Caco-2 (cell line): ENCODE results near the gene CDC42BPA. TPM values are rescaled to one million over a fixed set of nuclear protein-coding genes. Genes with fewer than 3 reads are reported as not detected.
"Not testable (repeated sequence)": the region's sequence is repeated elsewhere in the genome, so short reads cannot be mapped to it uniquely, and the experiment has no call there.

Experiments
- BruUV-seq: library from RNA; stranded (reverse); fragments of 400-500 nt; replicated peaks from 2 replicates; lab custom pipeline; 2021; lab: Mats Ljungman, UMichigan
- CTCF ChIA-PET: fragments of 300-600 bp; sonication (Branson Sonifier 250); formaldehyde crosslinking; loops from one replicate; lab custom pipeline; 2022; ENCODE audit warnings: antibody characterized with exemption; lab: Charles Lee
- POLR2A ChIA-PET: fragments of 300-600 bp; sonication (Branson Sonifier 250); formaldehyde crosslinking; loops from one replicate; lab custom pipeline; 2022; ENCODE audit warnings: antibody characterized with exemption; lab: Charles Lee
- DNase-seq, 2 experiments: peaks; one replicate each; pipeline versions ENCODE4 v3.0.0 to v3.0.0-alpha.2; 2020 to 2022
- H3K27me3 ChIP-seq: replicated peaks from 2 replicates; pipeline ENCODE4 v1.6.0; 2011; ENCODE audit warnings: low read length; ENCODE audit not compliant: control insufficient read depth, insufficient read depth
- H3K36me3 ChIP-seq: 2 replicates; pipeline ENCODE4 v1.5.1; 2011; ENCODE audit warnings: low read length; ENCODE audit not compliant: control insufficient read depth, insufficient read depth
- H3K4me1 ChIP-seq: fragments of 250-450 bp; sonication (Bioruptor Pico); 2 replicates; pipeline ENCODE4 v1.5.1; 2020; ENCODE audit warnings: mild to moderate bottlenecking
- H3K4me3 ChIP-seq: 2 replicates; pipeline ENCODE4 v1.5.1; 2011; ENCODE audit warnings: low read depth, mild to moderate bottlenecking, control low read depth, low read length
- H3K9me3 ChIP-seq: fragments of 250-450 bp; sonication (Bioruptor Pico); 2 replicates; pipeline ENCODE4 v1.5.1; 2020; ENCODE audit warnings: mild to moderate bottlenecking, moderate library complexity
- H3K27ac Mint-ChIP-seq: one replicate; pipeline ENCODE4 v1.8.0; 2022; ENCODE audit warnings: mixed read lengths; ENCODE audit not compliant: unreplicated experiment
- H3K27me3 Mint-ChIP-seq: one replicate; pipeline ENCODE4 v1.8.0; 2022; ENCODE audit warnings: mixed read lengths; ENCODE audit not compliant: insufficient read depth, unreplicated experiment
- H3K36me3 Mint-ChIP-seq: one replicate; pipeline ENCODE4 v1.8.0; 2022; ENCODE audit warnings: mild to moderate bottlenecking, mixed read lengths; ENCODE audit not compliant: insufficient read depth, unreplicated experiment
- H3K4me1 Mint-ChIP-seq: one replicate; pipeline ENCODE4 v1.8.0; 2022; ENCODE audit warnings: low read depth, mixed read lengths; ENCODE audit not compliant: unreplicated experiment
- H3K4me3 Mint-ChIP-seq: one replicate; pipeline ENCODE4 v1.8.0; 2022; ENCODE audit warnings: mild to moderate bottlenecking, moderate library complexity, mixed read lengths; ENCODE audit not compliant: unreplicated experiment
- H3K9me3 Mint-ChIP-seq: one replicate; pipeline ENCODE4 v1.8.0; 2022; ENCODE audit warnings: mixed read lengths; ENCODE audit not compliant: unreplicated experiment
- CTCF ChIP-seq, 2 experiments: fragments of 200-600 bp in 1 of 2; IDR thresholded peaks; 1 replicate in 1 of 2; 2 replicates in 1 of 2; pipeline versions ENCODE4 v1.5.1 to v1.8.0; 2011 to 2022; ENCODE audit warnings: antibody characterized with exemption in 1 of 2, control low read depth in 1 of 2, inconsistent platforms in 1 of 2, low read depth in 1 of 2, low read length in 1 of 2, mild to moderate bottlenecking in 1 of 2, moderate library complexity in 1 of 2; ENCODE audit not compliant: insufficient read depth in 1 of 2, severe bottlenecking in 1 of 2, unreplicated experiment in 1 of 2
- intact Hi-C: fragments of 100-400 bp; cut with micrococcal nuclease; formaldehyde crosslinking; loops from one replicate; pipeline ENCODE4 v1.10.0; 2022; ENCODE audit not compliant: unreplicated experiment
- total RNA-seq: library from RNA; stranded (reverse); gene quantifications from 2 replicates; pipeline ENCODE4 v1.2.3, GENCODE V29; 2022

The CDC42BPA gene
- total RNA-seq, 1 experiment from 2014 or later, result 38.3 TPM

GRCh38 chr1:227281371-227281770, 36.9 kb downstream of the CDC42BPA start:
- Mint-ChIP-seq H3K4me1 (no peaks in the 10 kb centered on the region), H3K27ac (no peak overlapping the region), H3K9me3 (peaks cover 9% of the 10 kb centered on the region), H3K36me3 (peaks cover 9% of the 10 kb centered on the region), H3K27me3 (no peaks in the 10 kb centered on the region), H3K4me3 (no peak overlapping the region)
- ChIA-PET CTCF (no interaction called here), POLR2A (no interaction called here)
- intact Hi-C loops, result no loop called here
- Histone ChIP-seq H3K27me3 (no peaks in the 10 kb centered on the region), H3K36me3 (no peaks in the 10 kb centered on the region; the same call in 1 of the 2 replicates), H3K9me3 (peaks cover 11% of the 10 kb centered on the region), H3K4me1 (no peaks in the 10 kb centered on the region), H3K4me3 (no peak overlapping the region)
- no TSS peak for BruUV-seq
- no peak for DNase-seq
- TF ChIP-seq CTCF (IDR thresholded peaks at IDR 0.05; ENCODE audit: insufficient read depth in 1 of 2, low read depth in 1 of 2, low read length in 1 of 2, severe bottlenecking in 1 of 2, unreplicated experiment in 1 of 2), result no peak

GRCh38 chr1:227280836-227281235, 37.5 kb downstream of the CDC42BPA start:
- Mint-ChIP-seq H3K27ac (no peak overlapping the region), H3K4me1 (no peaks in the 10 kb centered on the region), H3K9me3 (peaks cover 4% of the 10 kb centered on the region), H3K27me3 (no peaks in the 10 kb centered on the region), H3K4me3 (no peak overlapping the region), H3K36me3 (peaks cover 9% of the 10 kb centered on the region)
- peaks cover 7% of the 10 kb centered on the region for H3K9me3 ChIP-seq
- intact Hi-C loops, result no loop called here
- no peaks in the 10 kb centered on the region for H3K4me1 ChIP-seq
- POLR2A ChIA-PET, result no interaction called here
- no peak for TF ChIP-seq CTCF (IDR thresholded peaks at IDR 0.05; ENCODE audit: insufficient read depth in 1 of 2, low read depth in 1 of 2, low read length in 1 of 2, severe bottlenecking in 1 of 2, unreplicated experiment in 1 of 2)
- H3K27me3 ChIP-seq, result no peaks in the 10 kb centered on the region
- no peaks in the 10 kb centered on the region; the same call in 1 of the 2 replicates for H3K36me3 ChIP-seq
- no peak for DNase-seq
- H3K4me3 ChIP-seq, result no peak overlapping the region
- no TSS peak for BruUV-seq
- CTCF ChIA-PET, result no interaction called here

GRCh38 chr1:227276156-227276693, 42.1 kb downstream of the CDC42BPA start:
- H3K27ac Mint-ChIP-seq, H3K36me3 ChIP-seq, BruUV-seq, H3K9me3 ChIP-seq, POLR2A ChIA-PET, intact Hi-C loops, H3K27me3 ChIP-seq, H3K4me1 ChIP-seq, H3K4me3 Mint-ChIP-seq, H3K27me3 Mint-ChIP-seq, DNase-seq, H3K4me1 Mint-ChIP-seq, H3K4me3 ChIP-seq, CTCF ChIA-PET: not testable (repeated sequence)
- H3K36me3 Mint-ChIP-seq, result peaks cover 16% of the 10 kb centered on the region
- H3K9me3 Mint-ChIP-seq, result peaks cover 24% of the 10 kb centered on the region
